ENCODE measurements around the gene MYH9.
"Not testable (repeated sequence)": the region's sequence is repeated elsewhere in the genome, so short reads cannot be mapped to it uniquely, and the experiment has no call there.

Gene MYH9

DNA sequence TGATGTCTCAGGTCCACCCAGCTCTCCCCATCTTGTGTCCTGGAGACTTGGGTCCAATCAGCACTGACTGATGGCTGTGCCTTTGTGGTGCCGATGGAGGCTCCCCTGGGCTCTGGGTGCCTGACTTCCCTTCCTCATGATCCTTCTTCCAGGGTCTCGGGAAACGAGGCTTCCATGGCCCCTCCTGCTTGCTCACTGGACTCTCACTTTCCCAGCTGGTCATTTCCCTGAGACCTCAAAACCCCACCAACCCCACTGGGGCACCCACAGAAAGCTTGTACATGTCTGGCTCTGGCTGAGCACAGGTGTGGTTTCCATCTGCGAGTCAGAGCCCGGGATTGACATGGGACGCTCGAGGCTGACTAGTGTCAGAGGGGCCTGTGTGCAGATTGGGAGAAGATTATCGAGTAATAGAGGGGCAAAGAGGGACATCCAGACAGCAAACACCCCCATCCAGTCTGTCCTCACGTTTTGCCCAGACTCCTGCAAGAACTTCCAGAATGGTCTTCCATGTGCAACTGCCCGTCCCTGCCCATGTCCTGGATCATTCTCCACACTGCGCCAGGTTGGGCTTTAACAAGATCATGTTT, 119.8 kb downstream of the MYH9 start:
- H3K27me3 ChIP-seq (ENCODE audit: low read length), result no peaks in the 10 kb centered on the region
- no peak overlapping the region for H3K9ac ChIP-seq (ENCODE audit: low read length)
- no peak for TF ChIP-seq EZH2phosphoT487 (conservative IDR thresholded peaks at IDR 0.05; ENCODE audit: low read length)
- TF ChIP-seq, protein P1, sequence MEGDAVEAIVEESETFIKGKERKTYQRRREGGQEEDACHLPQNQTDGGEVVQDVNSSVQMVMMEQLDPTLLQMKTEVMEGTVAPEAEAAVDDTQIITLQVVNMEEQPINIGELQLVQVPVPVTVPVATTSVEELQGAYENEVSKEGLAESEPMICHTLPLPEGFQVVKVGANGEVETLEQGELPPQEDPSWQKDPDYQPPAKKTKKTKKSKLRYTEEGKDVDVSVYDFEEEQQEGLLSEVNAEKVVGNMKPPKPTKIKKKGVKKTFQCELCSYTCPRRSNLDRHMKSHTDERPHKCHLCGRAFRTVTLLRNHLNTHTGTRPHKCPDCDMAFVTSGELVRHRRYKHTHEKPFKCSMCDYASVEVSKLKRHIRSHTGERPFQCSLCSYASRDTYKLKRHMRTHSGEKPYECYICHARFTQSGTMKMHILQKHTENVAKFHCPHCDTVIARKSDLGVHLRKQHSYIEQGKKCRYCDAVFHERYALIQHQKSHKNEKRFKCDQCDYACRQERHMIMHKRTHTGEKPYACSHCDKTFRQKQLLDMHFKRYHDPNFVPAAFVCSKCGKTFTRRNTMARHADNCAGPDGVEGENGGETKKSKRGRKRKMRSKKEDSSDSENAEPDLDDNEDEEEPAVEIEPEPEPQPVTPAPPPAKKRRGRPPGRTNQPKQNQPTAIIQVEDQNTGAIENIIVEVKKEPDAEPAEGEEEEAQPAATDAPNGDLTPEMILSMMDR (IDR thresholded peaks at IDR 0.05; ENCODE audit: insufficient read depth, low read length, poor library complexity, severe bottlenecking), result no peak
- no peaks in the 10 kb centered on the region for H3K36me3 ChIP-seq (ENCODE audit: low read length)
- no peaks in the 10 kb centered on the region for H4K20me1 ChIP-seq (ENCODE audit: low read depth, low read length)
- H3K4me3 ChIP-seq (ENCODE audit: insufficient read depth, low read length, poor library complexity, severe bottlenecking), result no peak overlapping the region
- H3K27ac ChIP-seq (ENCODE audit: low read depth, low read length), result no peak overlapping the region
- no peaks in the 10 kb centered on the region for H3K9me3 ChIP-seq (ENCODE audit: insufficient read depth, low read length)
- no peaks in the 10 kb centered on the region for H3K79me2 ChIP-seq (ENCODE audit: insufficient read depth, low read length)
- H3K4me2 ChIP-seq (ENCODE audit: low read depth, low read length, poor library complexity, severe bottlenecking), result no peak overlapping the region
- H2AFZ ChIP-seq (ENCODE audit: low read depth, low read length, severe bottlenecking), result no peak overlapping the region
- H3K9me2 ChIP-seq (replicated peaks; ENCODE audit: insufficient read depth, low read length), result no peaks in the 10 kb centered on the region
- H3F3A ChIP-seq (ENCODE audit: insufficient read depth), result no peaks in the 10 kb centered on the region

DNA sequence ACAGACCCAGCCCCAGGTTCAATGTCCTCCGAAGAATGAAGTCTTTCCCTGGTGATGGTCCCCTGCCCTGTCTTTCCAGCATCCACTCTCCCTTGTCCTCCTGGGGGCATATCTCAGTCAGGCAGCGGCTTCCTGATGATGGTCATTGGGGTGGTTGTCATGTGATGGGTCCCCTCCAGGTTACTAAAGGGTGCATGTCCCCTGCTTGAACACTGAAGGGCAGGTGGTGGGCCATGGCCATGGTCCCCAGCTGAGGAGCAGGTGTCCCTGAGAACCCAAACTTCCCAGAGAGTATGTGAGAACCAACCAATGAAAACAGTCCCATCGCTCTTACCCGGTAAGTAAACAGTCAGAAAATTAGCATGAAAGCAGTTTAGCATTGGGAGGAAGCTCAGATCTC, 120.7 kb downstream of the MYH9 start:
- Histone ChIP-seq H3K9me3 (ENCODE audit: insufficient read depth, low read length) (no peaks in the 10 kb centered on the region), H3K9ac (ENCODE audit: low read length) (no peak overlapping the region)
- no peak for TF ChIP-seq EZH2phosphoT487 (conservative IDR thresholded peaks at IDR 0.05; ENCODE audit: low read length)
- TF ChIP-seq, protein P1 (IDR thresholded peaks at IDR 0.05; ENCODE audit: insufficient read depth, low read length, poor library complexity, severe bottlenecking), result no peak

DNA sequence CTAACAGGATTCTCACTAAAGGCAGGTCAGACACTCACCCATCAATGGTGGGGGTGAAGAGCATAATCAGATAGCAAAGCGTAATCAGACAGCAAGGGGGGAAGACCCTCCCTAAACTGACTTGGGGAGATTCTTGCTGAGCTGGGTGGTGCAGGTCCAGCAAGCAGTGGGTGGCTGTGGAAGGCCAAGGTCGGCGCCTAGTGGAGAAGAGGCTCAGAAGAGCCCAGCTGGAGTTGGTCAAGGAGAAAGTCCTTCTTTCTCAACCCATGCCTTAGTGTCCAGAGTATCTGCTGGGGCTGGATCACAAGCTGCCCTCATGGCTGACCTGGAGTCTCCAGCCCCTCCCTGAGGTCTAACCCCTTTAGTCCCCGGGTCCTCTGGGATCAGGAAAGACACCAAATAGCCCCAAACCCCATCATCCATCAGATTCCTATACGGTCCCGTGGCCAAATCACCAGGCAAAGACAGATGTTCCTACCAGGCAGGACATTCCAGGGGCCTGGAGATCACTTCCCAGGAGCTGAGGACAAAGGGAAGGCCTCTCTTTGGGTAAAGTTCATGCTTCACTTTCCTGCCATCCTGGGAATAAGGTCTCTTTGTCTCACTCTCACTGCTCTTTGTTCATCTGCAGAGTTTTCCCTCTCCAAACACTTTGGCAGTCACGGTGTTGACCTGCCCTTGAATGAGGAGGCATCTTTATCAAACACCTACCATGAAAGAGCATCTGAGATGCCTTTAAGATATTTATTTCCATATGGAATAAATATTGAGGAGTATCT, 123.7 kb downstream of the MYH9 start:
- not testable (repeated sequence) for H4K20me1 ChIP-seq (ENCODE audit: low read depth, low read length); H3K9ac ChIP-seq (ENCODE audit: low read length); H3F3A ChIP-seq (ENCODE audit: insufficient read depth); H3K27me3 ChIP-seq (ENCODE audit: low read length); H3K4me3 ChIP-seq (ENCODE audit: insufficient read depth, low read length, poor library complexity, severe bottlenecking); H3K36me3 ChIP-seq (ENCODE audit: low read length); H3K4me2 ChIP-seq (ENCODE audit: low read depth, low read length, poor library complexity, severe bottlenecking); H3K9me2 ChIP-seq (replicated peaks; ENCODE audit: insufficient read depth, low read length); H3K79me2 ChIP-seq (ENCODE audit: insufficient read depth, low read length); H3K27ac ChIP-seq (ENCODE audit: low read depth, low read length); H2AFZ ChIP-seq (ENCODE audit: low read depth, low read length, severe bottlenecking); H3K9me3 ChIP-seq (ENCODE audit: insufficient read depth, low read length)

More for the DNA sequence above, 120.7 kb downstream of the MYH9 start:
- H3K36me3 ChIP-seq (ENCODE audit: low read length), result no peaks in the 10 kb centered on the region
- no peaks in the 10 kb centered on the region for H4K20me1 ChIP-seq (ENCODE audit: low read depth, low read length)
- H2AFZ ChIP-seq (ENCODE audit: low read depth, low read length, severe bottlenecking), result no peak overlapping the region
- H3F3A ChIP-seq (ENCODE audit: insufficient read depth), result no peaks in the 10 kb centered on the region
- H3K27me3 ChIP-seq (ENCODE audit: low read length), result no peaks in the 10 kb centered on the region
- no peaks in the 10 kb centered on the region for H3K79me2 ChIP-seq (ENCODE audit: insufficient read depth, low read length)
- H3K27ac ChIP-seq (ENCODE audit: low read depth, low read length), result no peak overlapping the region
- no peak overlapping the region for H3K4me3 ChIP-seq (ENCODE audit: insufficient read depth, low read length, poor library complexity, severe bottlenecking)
- no peaks in the 10 kb centered on the region for H3K9me2 ChIP-seq (replicated peaks; ENCODE audit: insufficient read depth, low read length)
- H3K4me2 ChIP-seq (ENCODE audit: low read depth, low read length, poor library complexity, severe bottlenecking), result no peak overlapping the region

DNA sequence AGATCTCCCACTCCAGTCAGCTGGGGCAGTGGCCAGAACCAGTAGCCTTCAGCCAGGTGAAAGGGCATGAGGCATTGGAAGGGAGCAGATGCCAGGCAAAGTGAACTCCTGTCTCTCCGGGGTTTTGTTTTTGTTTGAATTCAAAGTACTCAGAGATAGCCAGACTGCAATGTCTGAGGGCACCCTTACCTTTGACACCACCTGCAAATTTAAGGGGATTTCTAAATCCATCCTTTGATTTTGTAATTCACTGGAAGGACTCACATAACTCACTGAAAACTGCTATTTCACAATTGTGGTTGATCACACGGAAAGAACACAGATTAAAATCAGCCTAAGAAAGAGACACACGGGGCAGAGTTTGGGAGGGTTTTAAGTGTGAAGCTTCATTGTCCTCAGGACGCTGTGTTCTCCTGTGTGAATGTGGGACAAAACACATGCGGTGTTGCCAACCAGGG, 124.5 kb downstream of the MYH9 start:
- H3K9me2 ChIP-seq (replicated peaks; ENCODE audit: insufficient read depth, low read length); H3F3A ChIP-seq (ENCODE audit: insufficient read depth); H2AFZ ChIP-seq (ENCODE audit: low read depth, low read length, severe bottlenecking); H3K36me3 ChIP-seq (ENCODE audit: low read length); H3K79me2 ChIP-seq (ENCODE audit: insufficient read depth, low read length); H3K4me3 ChIP-seq (ENCODE audit: insufficient read depth, low read length, poor library complexity, severe bottlenecking); H4K20me1 ChIP-seq (ENCODE audit: low read depth, low read length); H3K27ac ChIP-seq (ENCODE audit: low read depth, low read length); H3K9ac ChIP-seq (ENCODE audit: low read length); H3K4me2 ChIP-seq (ENCODE audit: low read depth, low read length, poor library complexity, severe bottlenecking); H3K9me3 ChIP-seq (ENCODE audit: insufficient read depth, low read length); H3K27me3 ChIP-seq (ENCODE audit: low read length): not testable (repeated sequence)

DNA sequence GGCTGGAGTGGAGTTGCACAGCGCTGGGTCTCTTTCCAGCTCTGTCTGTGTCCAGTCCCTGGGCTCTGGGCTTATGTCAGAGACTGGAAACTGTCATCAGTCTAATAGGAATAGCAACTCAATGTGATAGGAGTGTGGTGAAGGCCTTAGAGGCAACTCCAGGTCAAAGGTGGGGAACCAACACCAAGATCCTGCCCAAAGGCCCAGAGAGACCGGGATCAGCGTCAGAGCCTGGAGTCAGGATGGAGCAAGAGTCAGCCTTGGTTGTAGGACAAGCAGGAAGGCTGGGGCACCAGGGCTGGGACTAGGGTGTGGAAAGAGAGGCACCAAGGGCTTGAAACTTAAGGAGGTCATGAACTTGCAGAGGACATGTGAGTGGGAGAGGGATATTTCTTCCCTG, 125.5 kb downstream of the MYH9 start:
- H3K9me3 ChIP-seq (ENCODE audit: insufficient read depth, low read length); H2AFZ ChIP-seq (ENCODE audit: low read depth, low read length, severe bottlenecking); H3K9me2 ChIP-seq (replicated peaks; ENCODE audit: insufficient read depth, low read length); H3K27ac ChIP-seq (ENCODE audit: low read depth, low read length); H3K79me2 ChIP-seq (ENCODE audit: insufficient read depth, low read length); H3K27me3 ChIP-seq (ENCODE audit: low read length); H3K4me3 ChIP-seq (ENCODE audit: insufficient read depth, low read length, poor library complexity, severe bottlenecking); H3K9ac ChIP-seq (ENCODE audit: low read length); H4K20me1 ChIP-seq (ENCODE audit: low read depth, low read length); H3K4me2 ChIP-seq (ENCODE audit: low read depth, low read length, poor library complexity, severe bottlenecking); H3K36me3 ChIP-seq (ENCODE audit: low read length); H3F3A ChIP-seq (ENCODE audit: insufficient read depth): not testable (repeated sequence)

DNA sequence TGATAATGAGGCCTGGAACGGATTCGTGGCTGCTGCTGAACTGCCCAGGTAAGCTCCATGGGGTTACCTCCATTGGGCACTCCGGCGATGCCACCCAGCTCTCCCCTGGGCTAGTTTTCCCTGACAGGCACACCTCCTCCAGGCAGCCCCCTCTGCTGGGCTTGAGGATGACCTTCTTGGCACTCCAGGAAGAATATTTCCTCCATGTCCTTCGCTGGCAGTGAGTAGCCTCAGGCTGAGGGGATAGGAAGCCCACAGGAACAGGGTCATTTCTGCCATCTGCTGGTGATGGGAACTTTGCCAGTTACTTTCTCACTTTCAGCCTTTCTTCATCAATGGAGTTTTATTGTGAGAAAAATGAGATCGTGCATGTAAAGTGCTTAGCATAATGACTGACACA, 126.1 kb downstream of the MYH9 start:
- H4K20me1 ChIP-seq (ENCODE audit: low read depth, low read length); H3K36me3 ChIP-seq (ENCODE audit: low read length); H3K27ac ChIP-seq (ENCODE audit: low read depth, low read length); H3K9ac ChIP-seq (ENCODE audit: low read length); H3K79me2 ChIP-seq (ENCODE audit: insufficient read depth, low read length); H3K4me2 ChIP-seq (ENCODE audit: low read depth, low read length, poor library complexity, severe bottlenecking); H3F3A ChIP-seq (ENCODE audit: insufficient read depth); H2AFZ ChIP-seq (ENCODE audit: low read depth, low read length, severe bottlenecking); H3K9me2 ChIP-seq (replicated peaks; ENCODE audit: insufficient read depth, low read length); H3K27me3 ChIP-seq (ENCODE audit: low read length); H3K9me3 ChIP-seq (ENCODE audit: insufficient read depth, low read length); H3K4me3 ChIP-seq (ENCODE audit: insufficient read depth, low read length, poor library complexity, severe bottlenecking): not testable (repeated sequence)

Data from SU-DHL-6 (cell line).